Measurements from ENCODE around the gene SPATA1.
"Not testable (repeated sequence)": the region's sequence is repeated elsewhere in the genome, so short reads cannot be mapped to it uniquely, and the experiment has no call there.

The SPATA1 gene

GRCh38 chr1:84573481-84573966 lies 67.3 kb downstream of the SPATA1 start:
- Histone ChIP-seq H3K27me3 (replicated peaks; ENCODE audit: control insufficient read depth, insufficient read depth, low read length) (no peaks in the 10 kb centered on the region), H3K4me3 (ENCODE audit: low read length) (peak overlapping the region; percentile 85), H3K9ac (ENCODE audit: low read length) (peak overlapping the region; percentile 98), H3K9me3 (ENCODE audit: control insufficient read depth, low read length) (no peaks in the 10 kb centered on the region), H3K4me1 (ENCODE audit: control insufficient read depth, insufficient read depth, low read length) (peaks cover 34% of the 10 kb centered on the region), H3K36me3 (ENCODE audit: control insufficient read depth, insufficient read depth, low read length, severe bottlenecking) (peaks cover 14% of the 10 kb centered on the region)
- DNase-seq (ENCODE audit: low read depth), result peak; percentile 27

- Histone ChIP-seq H3K9me3 (ENCODE audit: control insufficient read depth, low read length) (no peaks in the 10 kb centered on the region), H3K4me3 (ENCODE audit: low read length) (peak within 1 kb of the TSS; percentile 88), H3K27me3 (replicated peaks; ENCODE audit: control insufficient read depth, insufficient read depth, low read length) (no peaks in the 10 kb centered on the region), H3K4me1 (ENCODE audit: control insufficient read depth, insufficient read depth, low read length) (peaks cover 34% of the 10 kb centered on the region), H3K9ac (ENCODE audit: low read length) (peak within 1 kb of the TSS; percentile 98), H3K36me3 (ENCODE audit: control insufficient read depth, insufficient read depth, low read length, severe bottlenecking) (peaks cover 7% of the 10 kb centered on the region)
- peak; percentile 96 for DNase-seq (ENCODE audit: low read depth)
These were observed 68.0 kb downstream of the SPATA1 start, which contains the start of gene CTBS for GRCh38 chr1:84573967-84574842. Gene CTBS, minus strand, starts transcription at chr1:84574440. Its CDS starts 25 bp downstream, at chr1:84574415.

GRCh38 chr1:84574936-84575335 lies 68.8 kb downstream of the SPATA1 start:
- Histone ChIP-seq H3K27me3 (replicated peaks; ENCODE audit: control insufficient read depth, insufficient read depth, low read length) (no peaks in the 10 kb centered on the region), H3K4me3 (ENCODE audit: low read length) (peak overlapping the region; percentile 88), H3K36me3 (ENCODE audit: control insufficient read depth, insufficient read depth, low read length, severe bottlenecking) (peaks cover 4% of the 10 kb centered on the region), H3K4me1 (ENCODE audit: control insufficient read depth, insufficient read depth, low read length) (peaks cover 34% of the 10 kb centered on the region), H3K9ac (ENCODE audit: low read length) (peak overlapping the region; percentile 70), H3K9me3 (ENCODE audit: control insufficient read depth, low read length) (no peaks in the 10 kb centered on the region)
- DNase-seq (ENCODE audit: low read depth), result no peak

GRCh38 chr1:84581648-84582047 lies 75.5 kb downstream of the SPATA1 start:
- Histone ChIP-seq H3K36me3 (ENCODE audit: control insufficient read depth, insufficient read depth, low read length, severe bottlenecking) (no peaks in the 10 kb centered on the region), H3K27me3 (replicated peaks; ENCODE audit: control insufficient read depth, insufficient read depth, low read length) (no peaks in the 10 kb centered on the region), H3K4me1 (ENCODE audit: control insufficient read depth, insufficient read depth, low read length) (no peaks in the 10 kb centered on the region), H3K4me3 (ENCODE audit: low read length) (no peak overlapping the region), H3K9me3 (ENCODE audit: control insufficient read depth, low read length) (no peaks in the 10 kb centered on the region), H3K9ac (ENCODE audit: low read length) (no peak overlapping the region)
- DNase-seq (ENCODE audit: low read depth), result no peak

- no peak overlapping the region for H3K9ac ChIP-seq (ENCODE audit: low read length)
- H3K4me1 ChIP-seq (ENCODE audit: control insufficient read depth, insufficient read depth, low read length), result no peaks in the 10 kb centered on the region
- no peaks in the 10 kb centered on the region for H3K9me3 ChIP-seq (ENCODE audit: control insufficient read depth, low read length)
- peak; percentile 48 for DNase-seq (ENCODE audit: low read depth)
- no peaks in the 10 kb centered on the region for H3K27me3 ChIP-seq (replicated peaks; ENCODE audit: control insufficient read depth, insufficient read depth, low read length)
- no peak overlapping the region for H3K4me3 ChIP-seq (ENCODE audit: low read length)
- H3K36me3 ChIP-seq (ENCODE audit: control insufficient read depth, insufficient read depth, low read length, severe bottlenecking), result no peaks in the 10 kb centered on the region
These were observed 76.8 kb downstream of the SPATA1 start for GRCh38 chr1:84582802-84583587.

GRCh38 chr1:84583648-84584047 lies 77.5 kb downstream of the SPATA1 start:
- no peak for DNase-seq (ENCODE audit: low read depth)
- Histone ChIP-seq H3K9ac (ENCODE audit: low read length) (no peak overlapping the region), H3K27me3 (replicated peaks; ENCODE audit: control insufficient read depth, insufficient read depth, low read length) (no peaks in the 10 kb centered on the region), H3K4me1 (ENCODE audit: control insufficient read depth, insufficient read depth, low read length) (no peaks in the 10 kb centered on the region), H3K9me3 (ENCODE audit: control insufficient read depth, low read length) (no peaks in the 10 kb centered on the region), H3K4me3 (ENCODE audit: low read length) (no peak overlapping the region), H3K36me3 (ENCODE audit: control insufficient read depth, insufficient read depth, low read length, severe bottlenecking) (no peaks in the 10 kb centered on the region)

GRCh38 chr1:84584126-84584525 lies 77.9 kb downstream of the SPATA1 start:
- no peak overlapping the region for H3K4me3 ChIP-seq (ENCODE audit: low read length)
- H3K4me1 ChIP-seq (ENCODE audit: control insufficient read depth, insufficient read depth, low read length), result no peaks in the 10 kb centered on the region
- no peak for DNase-seq (ENCODE audit: low read depth)
- H3K27me3 ChIP-seq (replicated peaks; ENCODE audit: control insufficient read depth, insufficient read depth, low read length), result no peaks in the 10 kb centered on the region
- H3K9ac ChIP-seq (ENCODE audit: low read length), result no peak overlapping the region
- H3K36me3 ChIP-seq (ENCODE audit: control insufficient read depth, insufficient read depth, low read length, severe bottlenecking), result no peaks in the 10 kb centered on the region
- no peaks in the 10 kb centered on the region for H3K9me3 ChIP-seq (ENCODE audit: control insufficient read depth, low read length)

GRCh38 chr1:84585803-84586202 lies 79.6 kb downstream of the SPATA1 start:
- H3K9ac ChIP-seq (ENCODE audit: low read length), result no peak overlapping the region
- no peak overlapping the region for H3K4me3 ChIP-seq (ENCODE audit: low read length)
- no peaks in the 10 kb centered on the region for H3K4me1 ChIP-seq (ENCODE audit: control insufficient read depth, insufficient read depth, low read length)
- no peaks in the 10 kb centered on the region for H3K36me3 ChIP-seq (ENCODE audit: control insufficient read depth, insufficient read depth, low read length, severe bottlenecking)
- H3K9me3 ChIP-seq (ENCODE audit: control insufficient read depth, low read length), result no peaks in the 10 kb centered on the region
- H3K27me3 ChIP-seq (replicated peaks; ENCODE audit: control insufficient read depth, insufficient read depth, low read length), result no peaks in the 10 kb centered on the region
- no peak for DNase-seq (ENCODE audit: low read depth)

- Histone ChIP-seq H3K9ac (ENCODE audit: low read length) (no peak overlapping the region), H3K9me3 (ENCODE audit: control insufficient read depth, low read length) (no peaks in the 10 kb centered on the region), H3K36me3 (ENCODE audit: control insufficient read depth, insufficient read depth, low read length, severe bottlenecking) (no peaks in the 10 kb centered on the region), H3K4me3 (ENCODE audit: low read length) (no peak overlapping the region), H3K4me1 (ENCODE audit: control insufficient read depth, insufficient read depth, low read length) (no peaks in the 10 kb centered on the region), H3K27me3 (replicated peaks; ENCODE audit: control insufficient read depth, insufficient read depth, low read length) (no peaks in the 10 kb centered on the region)
- no peak for DNase-seq (ENCODE audit: low read depth)
These were observed 80.9 kb downstream of the SPATA1 start for GRCh38 chr1:84587099-84587498.

GRCh38 chr1:84594959-84595358 lies 88.8 kb downstream of the SPATA1 start:
- H3K4me1 ChIP-seq (ENCODE audit: control insufficient read depth, insufficient read depth, low read length), result peaks cover 14% of the 10 kb centered on the region
- not testable (repeated sequence) for H3K4me3 ChIP-seq (ENCODE audit: low read length); H3K9me3 ChIP-seq (ENCODE audit: control insufficient read depth, low read length); H3K36me3 ChIP-seq (ENCODE audit: control insufficient read depth, insufficient read depth, low read length, severe bottlenecking); H3K27me3 ChIP-seq (replicated peaks; ENCODE audit: control insufficient read depth, insufficient read depth, low read length); DNase-seq (ENCODE audit: low read depth); H3K9ac ChIP-seq (ENCODE audit: low read length)

- no peaks in the 10 kb centered on the region for H3K36me3 ChIP-seq (ENCODE audit: control insufficient read depth, insufficient read depth, low read length, severe bottlenecking)
- no peaks in the 10 kb centered on the region for H3K9me3 ChIP-seq (ENCODE audit: control insufficient read depth, low read length)
- no peaks in the 10 kb centered on the region for H3K27me3 ChIP-seq (replicated peaks; ENCODE audit: control insufficient read depth, insufficient read depth, low read length)
These were observed 90.8 kb downstream of the SPATA1 start for GRCh38 chr1:84597011-84597410.

More at GRCh38 chr1:84597011-84597410, 90.8 kb downstream of the SPATA1 start:
- peaks cover 16% of the 10 kb centered on the region for H3K4me1 ChIP-seq (ENCODE audit: control insufficient read depth, insufficient read depth, low read length)
- DNase-seq (ENCODE audit: low read depth), result no peak
- H3K9ac ChIP-seq (ENCODE audit: low read length), result no peak overlapping the region
- no peak overlapping the region for H3K4me3 ChIP-seq (ENCODE audit: low read length)
